NCI-H2227 treated with DMSO at 0.1 percent for 48 hours (cell line): ENCODE measurements around the gene FREM2.
A peak's percentile ranks its signal among the peaks of the same experiment; 100 is the strongest.

Experiments
- DNase-seq: peaks from one replicate; lab custom pipeline; 2025; lab: John Stamatoyannopoulos, UW

Gene FREM2

DNA sequence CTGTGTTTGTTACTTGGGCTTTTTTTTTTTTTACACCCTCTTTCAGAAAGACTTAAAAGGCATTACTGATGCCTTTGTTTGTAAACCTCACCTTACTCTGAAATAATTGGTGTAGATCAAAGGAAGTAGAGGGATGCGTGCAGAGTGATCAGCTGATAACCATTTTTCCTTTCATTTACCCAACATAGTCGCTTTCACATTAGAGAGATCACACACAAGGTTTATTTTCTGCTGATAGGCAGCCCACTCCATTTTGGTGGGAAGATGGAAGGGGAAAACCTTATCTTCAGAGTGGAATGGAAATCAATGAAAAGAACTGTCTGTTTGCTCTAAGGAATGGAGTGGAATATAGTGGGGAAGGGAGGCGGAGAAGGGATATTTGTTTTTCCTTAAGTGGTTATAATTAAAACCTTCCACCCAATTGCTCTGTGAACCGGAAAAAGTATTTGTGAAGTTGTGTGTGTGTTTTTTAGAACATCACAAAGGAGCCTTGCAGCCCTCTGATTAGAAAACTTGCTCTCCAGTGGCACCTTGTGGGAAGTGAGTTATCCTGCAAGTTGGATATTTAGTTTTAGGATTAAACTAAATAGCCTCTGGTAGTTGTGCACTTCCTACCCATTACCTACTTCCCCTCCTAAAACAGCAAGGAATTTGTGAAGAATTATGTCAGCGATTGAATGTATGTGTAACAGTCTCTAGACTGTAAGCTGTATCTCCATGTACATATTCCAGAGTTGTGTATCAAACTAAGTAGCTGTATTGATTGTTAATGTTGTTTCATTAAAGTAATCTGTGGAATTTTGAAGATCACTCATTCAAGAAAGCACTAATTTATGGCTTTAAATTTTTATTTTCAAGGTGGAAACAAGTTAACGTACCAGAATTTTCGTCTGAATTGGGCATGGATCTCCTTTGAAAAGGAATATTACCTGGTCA is 76.8 kb downstream of the FREM2 start:
- peak; percentile 69 for DNase-seq

DNA sequence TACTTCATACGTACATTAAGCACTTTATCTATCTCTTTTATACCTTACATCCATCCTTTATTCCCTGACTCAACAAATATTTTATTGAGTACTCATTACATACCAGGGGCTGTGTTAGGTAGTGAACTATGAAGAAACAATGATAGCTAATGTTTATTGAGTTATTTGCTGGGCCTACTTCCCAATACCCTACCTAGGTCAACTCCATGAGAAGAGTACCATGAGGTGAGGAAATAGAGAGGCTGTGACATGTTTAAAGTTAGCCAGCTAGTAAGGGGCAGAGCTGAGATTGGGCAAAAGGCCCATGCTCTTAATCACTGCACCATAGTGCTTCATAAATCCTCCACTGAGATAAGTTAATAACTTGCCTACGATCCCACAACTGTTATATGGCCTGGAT is 79.9 kb downstream of the FREM2 start:
- no peak for DNase-seq

DNA sequence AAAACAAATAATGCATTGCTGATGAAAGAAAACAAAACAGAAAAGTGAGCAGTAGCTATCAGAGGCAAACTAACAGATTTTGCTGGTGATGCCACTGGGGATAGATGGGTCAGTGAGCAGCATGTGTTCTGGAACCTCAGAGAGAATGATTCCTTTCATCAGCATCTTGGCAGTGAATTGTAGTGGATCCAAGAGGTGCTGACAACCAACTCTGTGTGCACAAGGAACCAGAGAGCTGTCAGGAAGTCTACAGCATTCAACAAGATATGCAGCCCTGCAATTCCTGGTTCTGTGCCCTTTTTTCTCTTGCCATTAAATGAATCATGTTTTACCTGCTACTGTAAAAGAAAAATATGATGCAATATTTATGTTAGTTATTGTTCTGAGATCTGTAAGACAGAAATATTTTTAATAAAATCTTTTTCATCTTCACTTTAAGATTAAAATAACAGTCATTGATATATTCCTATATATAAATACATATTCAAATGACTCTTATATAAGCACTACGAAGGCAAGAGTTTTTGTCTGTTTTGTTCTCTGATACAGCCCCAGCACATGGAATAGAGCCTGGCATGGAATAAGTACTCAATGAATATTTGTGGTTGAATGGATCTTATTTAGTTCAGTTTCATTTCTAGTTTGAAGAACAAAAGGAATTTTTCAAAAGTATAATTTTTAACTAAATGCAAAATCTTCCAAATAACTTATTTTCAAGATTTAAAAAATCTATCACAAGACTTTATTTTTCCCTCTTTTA is 80.8 kb downstream of the FREM2 start:
- DNase-seq = no peak

DNA sequence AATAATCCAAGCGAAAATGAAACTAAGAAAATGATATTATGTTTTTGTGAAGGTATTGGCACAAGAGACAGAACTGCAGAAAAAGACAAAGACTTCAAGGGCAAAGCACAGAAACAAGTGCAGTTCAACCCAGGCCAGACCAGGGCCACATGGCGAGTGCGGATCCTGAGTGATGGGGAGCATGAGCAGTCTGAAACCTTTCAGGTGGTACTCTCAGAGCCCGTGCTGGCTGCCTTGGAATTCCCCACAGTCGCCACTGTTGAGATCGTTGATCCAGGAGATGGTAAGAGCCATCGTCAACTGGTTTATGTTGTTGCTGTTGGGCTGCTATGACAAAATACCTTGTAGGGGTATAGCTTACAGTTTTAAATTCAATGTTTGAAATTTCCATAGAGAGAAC is 82.6 kb downstream of the FREM2 start:
- no peak for DNase-seq

DNA sequence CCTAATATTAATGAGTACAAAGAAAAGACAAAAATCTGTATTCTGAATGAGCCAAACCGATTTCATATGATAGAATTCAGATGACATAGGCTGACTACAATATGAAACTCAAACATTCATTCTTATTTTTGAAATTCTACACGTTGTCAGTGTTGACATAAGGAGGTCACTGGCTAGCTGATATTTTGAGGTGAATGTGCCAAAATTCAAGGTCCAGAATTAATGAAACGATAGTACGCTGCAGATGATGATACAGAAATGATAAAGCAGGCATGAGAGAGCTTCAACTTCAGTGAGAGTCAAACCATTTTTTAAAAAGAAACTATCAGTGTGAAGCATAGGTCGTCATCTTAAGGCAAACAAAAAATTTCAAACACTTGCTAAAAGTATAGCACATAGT is 88.2 kb downstream of the FREM2 start:
- DNase-seq = no peak

DNA sequence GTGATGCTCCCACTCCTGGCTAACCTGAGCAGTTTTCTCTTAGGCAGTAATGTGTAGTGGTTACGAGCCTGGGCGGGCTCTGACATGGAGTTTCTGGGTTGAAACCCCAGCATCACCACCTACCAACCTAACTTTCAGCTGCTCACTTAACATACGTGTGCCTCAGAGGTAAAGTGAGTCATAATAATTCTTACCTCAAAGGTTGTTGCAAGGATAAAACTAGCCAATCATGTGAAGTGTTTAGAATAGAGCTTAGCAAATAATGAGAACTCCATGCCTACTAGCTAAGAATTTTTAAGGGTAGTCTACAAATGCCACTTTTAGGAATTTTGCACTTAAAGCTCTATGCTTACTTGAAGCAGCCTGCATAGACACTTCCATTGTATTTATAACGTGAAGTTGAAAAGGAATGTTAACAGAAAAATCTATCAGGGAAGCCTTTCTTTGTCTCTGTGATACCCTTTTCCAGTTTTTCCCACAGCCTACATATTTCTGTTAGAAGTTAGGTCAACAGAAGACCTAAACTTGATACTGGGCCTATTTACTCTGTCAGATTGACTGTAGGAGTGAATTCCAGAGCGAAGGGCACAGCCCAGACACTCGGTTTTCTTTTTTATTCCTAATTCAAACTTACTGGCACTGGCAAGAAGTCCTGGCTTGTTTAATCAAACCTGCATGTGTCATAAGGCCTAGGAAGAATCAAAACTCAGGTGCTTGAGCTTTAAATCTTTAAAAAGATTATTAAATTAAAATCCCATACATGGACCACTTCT is 90.7 kb downstream of the FREM2 start:
- DNase-seq = no peak

DNA sequence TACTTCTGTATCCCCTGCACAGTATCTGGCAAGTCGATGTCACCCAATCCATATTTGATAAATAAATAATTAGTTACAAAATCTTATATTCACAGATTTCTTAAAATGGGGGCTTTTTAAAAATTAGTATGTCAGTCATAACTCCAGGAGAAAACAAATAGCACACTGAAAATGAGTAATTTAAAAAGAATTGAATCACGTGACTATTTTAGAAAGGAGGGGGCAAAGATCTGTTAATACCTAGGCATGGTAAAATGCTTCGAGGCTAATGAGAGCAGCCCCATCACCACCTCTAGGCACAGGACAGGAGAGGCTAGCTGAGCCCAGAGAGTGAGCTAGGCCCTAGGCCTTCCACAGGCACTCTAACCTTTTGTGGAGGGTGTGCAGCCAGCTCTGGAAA is 94.7 kb downstream of the FREM2 start:
- DNase-seq = no peak

DNA sequence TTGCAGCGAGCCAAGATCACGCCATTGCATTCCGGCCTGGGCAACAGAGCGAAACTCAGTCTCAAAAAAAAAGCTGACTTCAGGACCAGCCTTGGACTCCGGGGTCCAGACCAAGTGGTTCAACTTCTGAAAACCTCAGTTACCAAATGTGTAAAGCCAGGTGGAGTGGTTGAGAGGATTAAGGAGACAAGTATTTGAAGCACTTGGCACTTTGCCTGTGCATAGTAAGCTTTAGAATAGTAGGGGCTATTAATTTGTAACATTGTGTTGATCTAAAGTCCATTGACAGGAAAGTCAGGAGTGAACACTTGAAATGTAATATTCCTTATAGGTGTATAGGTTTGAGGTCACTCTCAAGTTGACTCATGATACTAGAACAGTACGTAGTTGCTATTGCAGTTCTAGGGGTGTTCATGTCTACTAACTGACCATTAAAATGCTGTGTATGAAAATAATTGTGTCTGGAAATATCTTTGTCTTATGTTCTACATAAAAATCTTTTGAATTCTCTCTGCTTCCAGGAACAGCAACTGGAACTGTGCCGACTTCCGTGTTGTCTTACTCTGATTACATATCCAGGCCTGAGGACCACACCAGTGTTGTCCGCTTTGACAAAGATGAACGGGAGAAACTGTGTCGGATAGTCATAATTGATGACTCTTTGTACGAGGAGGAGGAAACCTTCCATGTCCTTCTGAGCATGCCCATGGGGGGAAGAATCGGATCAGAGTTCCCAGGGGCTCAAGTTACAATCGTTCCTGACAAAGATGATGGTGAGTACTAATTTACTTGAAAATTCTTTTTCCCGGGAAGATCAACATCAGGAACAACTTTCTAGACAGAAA is 97.4 kb downstream of the FREM2 start:
- no peak for DNase-seq

DNA sequence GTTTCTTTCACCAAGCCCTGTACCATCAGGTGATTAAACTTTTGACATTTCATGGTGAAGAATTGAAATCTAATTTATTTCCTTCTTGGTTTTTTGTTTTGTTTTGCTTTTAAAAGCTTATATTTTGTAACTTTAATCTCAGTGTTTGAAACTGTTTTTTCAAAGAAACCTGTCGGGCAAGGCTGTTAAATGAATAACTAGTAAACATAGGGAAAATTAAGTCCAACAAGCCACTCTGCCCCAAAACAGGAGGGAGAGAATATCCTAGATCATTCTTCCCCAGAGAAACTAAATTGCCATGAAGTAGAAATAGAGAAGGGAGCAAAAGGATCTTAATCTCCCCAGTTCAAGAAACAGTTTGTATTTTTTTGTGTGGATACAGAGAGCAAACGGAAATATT is 98.2 kb downstream of the FREM2 start:
- no peak for DNase-seq

DNA sequence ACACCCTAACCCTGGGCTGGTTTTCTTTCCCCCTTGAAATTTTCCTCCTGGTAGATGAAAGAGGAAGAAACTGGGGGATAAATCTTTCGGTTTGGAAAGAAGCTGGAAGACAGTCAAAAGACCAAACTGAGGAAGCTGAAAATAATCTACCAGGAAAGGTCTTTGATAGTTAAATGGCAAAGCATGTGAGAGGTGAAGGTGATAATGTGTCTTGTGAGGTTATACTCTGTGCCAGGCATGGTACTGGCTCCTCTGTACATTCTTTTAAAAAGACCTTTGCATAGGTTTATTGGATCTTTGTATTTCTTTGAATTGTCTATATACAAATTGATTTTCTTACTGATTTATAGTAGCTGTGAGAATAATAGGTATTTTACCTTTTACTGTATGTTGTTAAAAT is 98.6 kb downstream of the FREM2 start:
- no peak for DNase-seq

DNA sequence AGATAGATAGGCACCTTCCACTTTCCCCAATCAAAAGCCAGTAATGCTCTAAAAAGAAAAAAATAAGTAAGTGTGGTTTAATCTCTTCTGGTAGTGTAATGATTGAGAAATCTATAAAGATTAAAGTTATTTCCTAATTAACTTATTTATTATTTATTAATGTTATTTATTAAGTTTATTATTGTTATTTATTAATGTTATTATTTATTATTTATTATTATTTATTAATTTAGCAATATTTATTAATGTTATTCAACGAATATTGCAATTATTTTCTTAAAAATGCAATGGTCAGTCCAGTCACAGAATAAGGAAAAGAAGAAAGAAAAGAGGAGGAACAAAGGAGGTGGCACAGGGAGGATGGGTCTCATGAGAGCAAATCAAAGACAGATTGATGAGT is 100.7 kb downstream of the FREM2 start:
- DNase-seq = no peak

DNA sequence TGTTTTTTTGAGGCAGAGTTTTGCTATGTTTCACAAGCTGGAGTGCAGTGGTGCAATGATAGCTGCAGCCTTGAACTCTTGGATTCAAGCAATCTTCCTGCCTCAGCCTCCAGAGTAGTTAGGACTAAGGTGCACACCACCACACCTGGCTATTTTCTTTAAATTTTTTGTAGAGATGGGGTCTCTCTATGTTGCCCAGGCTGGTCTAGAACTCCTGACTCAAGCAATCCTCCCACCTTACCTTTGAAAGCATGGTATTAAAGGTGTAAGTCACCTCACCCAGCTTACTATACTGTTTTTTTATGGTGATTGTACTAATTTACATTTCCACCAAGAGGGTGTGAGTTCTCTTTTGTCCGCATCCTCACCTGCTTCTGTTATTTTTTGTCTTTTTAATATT is 110.0 kb downstream of the FREM2 start:
- no peak for DNase-seq

DNA sequence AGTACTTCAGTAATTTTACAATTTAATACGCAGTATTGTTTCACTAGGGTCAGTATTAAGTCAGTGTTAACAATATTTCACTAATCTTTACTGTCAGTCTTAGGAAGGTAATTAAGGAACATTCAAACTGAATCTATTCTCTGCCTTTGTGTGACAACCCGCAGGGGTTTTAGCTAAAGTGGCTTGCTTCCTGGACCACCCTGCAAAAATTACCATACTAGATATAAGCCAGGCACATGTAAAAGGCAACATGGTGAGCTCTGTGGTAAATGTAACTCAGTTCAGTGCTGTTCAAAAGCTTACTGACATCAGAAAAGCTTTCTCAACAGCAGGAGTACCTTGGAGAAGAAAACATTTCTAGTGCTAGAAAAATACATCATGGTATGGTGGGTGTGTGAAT is 116.7 kb downstream of the FREM2 start:
- no peak for DNase-seq

DNA sequence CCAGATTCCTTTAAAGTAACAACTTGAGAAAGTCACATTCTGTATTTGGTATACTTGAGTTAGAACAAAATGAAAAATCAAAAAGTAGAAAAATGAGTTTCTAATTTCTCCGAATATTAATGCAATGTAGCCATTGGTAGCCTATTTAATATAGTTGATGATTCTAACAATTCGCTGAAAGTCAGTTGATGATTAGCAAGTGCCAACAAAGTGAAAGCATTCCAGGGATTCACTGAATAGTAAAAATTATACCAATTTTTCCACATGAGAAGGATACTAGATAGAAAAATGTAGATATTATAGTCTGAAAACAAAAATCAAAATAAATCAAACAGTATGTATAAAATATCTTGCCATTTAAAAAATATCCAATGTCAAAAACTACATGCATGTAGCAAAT is 117.2 kb downstream of the FREM2 start:
- no peak for DNase-seq

DNA sequence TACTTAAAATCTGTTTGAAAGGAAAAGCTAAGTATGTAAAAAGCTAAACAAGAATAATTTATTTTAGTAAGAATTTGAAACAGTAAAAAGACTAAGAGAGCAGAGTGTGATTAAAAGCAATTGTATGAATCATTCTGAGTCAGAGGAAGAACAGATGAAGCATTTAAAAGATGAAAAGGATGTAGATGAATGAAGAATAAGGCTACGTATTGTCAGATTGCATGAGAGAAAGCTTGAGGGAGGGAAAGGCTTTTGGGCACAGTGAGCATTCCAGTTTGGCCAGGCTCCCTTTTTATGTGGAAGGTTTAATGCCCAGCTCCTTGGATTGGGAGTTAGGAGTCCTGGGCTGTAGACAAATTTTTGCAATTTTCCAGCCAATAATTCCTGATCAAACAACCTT is 117.7 kb downstream of the FREM2 start:
- no peak for DNase-seq

DNA sequence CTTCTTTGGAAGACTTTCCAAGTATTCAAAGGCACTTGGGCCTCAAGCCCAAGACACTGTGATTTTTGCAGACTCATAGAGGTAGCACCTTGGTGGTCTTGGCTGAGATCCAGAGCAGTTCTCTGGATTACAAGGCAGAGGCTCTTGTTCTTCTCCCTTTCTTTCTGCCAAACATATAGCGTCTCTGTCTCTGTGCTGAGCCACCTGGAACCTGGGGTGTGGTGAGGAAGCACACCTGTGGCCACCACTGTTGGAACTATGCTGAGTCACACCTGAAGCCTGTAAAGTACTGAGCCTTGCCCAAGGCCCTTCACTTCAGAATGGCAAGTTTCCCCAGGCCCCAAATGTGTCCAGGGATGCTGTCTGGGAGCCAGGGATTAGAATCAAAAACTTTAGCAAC is 127.5 kb downstream of the FREM2 start:
- DNase-seq = no peak

DNA sequence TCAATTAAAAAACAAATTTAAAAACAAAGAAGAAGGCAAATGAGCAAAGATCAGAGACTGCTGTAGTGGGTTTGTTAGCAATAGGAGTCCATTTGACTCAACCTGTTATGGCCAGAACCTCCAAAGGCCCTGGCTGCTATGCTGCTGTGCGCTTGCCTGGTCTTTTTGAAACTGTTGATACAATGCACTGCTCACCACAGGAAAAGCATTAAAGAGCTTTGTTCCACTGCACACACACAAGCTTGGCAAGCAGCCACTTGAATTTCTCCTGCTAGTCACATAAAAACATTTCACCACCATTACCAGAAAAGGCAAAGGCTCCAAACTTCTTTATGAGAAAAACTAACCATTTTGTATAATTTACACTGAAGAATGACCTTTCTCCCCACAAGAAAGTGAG is 132.2 kb downstream of the FREM2 start:
- no peak for DNase-seq

DNA sequence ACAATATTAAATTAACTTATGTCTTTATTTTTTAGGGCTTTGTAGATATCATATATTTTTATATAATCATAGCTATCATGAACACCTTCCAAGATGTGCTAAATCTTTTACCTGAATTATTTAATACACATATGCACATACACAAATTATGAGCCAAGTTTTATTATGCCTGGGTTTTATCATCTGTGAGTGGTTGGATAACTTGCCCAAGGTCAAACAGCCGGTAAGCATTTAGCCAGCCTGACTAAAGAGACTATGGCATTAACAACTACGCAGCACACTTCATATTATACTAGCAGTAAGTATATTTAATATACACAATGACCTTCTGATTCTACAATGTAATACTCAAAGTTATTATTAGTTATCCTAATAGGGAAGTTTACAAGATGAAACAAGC is 132.7 kb downstream of the FREM2 start:
- DNase-seq = no peak

DNA sequence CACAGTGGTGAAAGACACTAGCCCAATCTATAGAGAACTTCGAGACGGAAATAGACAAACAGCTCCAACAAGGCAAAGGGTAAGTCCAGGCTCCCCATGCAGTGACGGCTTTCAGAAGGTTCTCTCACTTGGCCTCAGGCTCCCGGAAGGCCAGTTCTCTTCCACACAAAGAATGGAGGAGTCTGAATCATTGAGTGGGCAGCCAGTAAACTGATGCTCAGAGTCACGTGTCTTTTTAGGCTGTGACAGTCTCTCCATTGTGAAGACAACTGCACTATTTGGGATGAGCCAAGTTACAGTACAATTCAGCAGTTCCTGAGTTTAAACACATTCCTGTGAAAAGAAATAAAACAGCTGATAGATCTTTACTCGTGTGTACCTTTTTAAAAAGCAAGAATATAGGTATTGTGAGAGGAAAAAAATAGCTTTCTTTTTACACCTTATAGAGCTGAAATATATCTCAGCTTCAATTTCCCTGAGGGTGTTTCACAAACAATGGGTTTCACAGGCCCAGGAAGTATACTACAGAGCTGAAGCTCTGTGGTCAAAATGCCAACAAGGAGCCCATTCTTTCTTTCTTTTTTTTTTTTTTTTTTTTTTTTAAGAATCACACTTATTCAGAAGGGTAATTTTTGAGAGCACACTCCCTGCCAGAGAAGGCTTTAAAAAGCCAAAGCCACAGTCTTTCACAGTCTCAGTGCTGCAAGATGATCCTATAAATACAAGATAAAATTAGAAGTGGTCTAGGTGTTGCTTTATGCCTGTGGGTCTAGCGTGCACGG is 135.1 kb downstream of the FREM2 start:
- DNase-seq = no peak

DNA sequence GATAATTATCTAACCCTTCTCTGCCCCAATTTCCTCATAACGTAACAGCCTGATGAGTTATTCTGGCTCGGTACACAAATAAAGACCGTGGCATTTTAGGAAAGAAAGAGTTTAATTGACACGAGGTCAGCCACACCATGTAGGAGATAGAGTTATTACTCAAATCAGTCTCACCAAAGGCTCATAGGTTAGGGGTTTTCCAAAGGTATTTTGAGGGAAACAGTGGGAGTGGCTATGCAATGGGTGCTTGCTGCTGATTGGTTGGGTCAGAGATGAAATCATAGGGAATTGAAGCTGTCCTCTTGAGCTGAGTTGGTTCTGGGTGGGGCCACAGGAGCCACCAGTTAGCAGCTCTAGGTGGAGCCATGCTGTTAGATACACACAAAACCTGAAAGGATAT is 137.5 kb downstream of the FREM2 start:
- no peak for DNase-seq
